ENCODE data around the gene HMGCL.
"Not testable (repeated sequence)": the region's sequence is repeated elsewhere in the genome, so short reads cannot be mapped to it uniquely, and the experiment has no call there.

HMGCL gene

DNA sequence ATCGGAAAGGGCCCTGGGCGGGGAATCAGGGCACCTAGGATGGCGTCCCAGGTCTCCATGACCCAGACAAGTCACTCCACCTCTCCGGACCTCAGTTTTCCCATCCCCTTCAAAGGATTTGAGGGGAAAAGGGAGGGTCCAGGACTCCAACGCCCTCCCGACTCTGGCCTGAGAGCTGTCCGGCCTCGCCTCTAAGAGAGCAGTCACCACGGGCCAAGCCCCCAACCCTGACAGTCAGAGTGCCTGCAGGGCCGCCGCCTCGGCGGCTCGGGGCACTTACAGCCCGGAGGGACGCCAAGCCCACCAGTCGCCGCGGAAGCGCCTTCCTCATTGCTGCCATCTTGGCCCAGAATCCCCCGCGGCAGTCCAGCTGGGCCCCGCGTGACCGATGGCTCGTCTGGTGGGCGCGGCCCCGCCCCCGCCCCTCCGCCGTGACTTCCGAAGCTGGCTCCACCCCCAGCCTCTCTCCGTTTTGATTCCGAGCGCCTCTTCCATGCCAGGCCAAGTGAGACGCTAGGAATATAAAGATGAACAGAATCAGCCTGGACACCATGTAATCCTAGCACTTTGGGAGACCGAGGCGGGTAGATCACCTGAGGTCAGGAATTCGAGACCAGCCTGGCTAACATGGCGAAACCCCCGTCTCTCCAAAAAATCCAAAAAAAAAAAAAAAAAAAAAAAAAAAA, at the start of gene HMGCL:
TSS of gene HMGCL (minus strand) at position 354 of the 686 bp plus-strand sequence. CDS start at position 340, 14 bp downstream.
- peak; percentile 90 for DNase-seq (ENCODE audit: low spot score)

DNA sequence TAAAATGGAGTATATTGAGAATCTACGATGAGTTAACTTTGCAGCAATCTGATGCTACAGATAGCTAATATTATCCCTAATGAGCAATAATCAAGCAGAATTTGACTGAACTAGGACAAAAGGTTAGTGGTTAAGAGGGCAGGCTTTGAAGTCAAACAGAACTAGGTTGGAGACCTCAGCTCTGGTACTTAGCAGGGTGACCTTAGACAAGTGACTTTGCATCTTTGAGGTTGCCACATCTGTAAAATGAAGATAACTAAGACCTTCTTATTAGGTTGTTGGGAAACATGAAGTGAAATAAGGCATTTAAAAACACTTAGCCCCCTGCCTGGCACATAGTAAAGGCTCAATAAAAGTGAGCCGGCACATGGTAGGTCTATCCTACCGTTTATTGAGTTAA, 47.2 kb upstream of the HMGCL start:
- DNase-seq (ENCODE audit: low spot score), result no peak

DNA sequence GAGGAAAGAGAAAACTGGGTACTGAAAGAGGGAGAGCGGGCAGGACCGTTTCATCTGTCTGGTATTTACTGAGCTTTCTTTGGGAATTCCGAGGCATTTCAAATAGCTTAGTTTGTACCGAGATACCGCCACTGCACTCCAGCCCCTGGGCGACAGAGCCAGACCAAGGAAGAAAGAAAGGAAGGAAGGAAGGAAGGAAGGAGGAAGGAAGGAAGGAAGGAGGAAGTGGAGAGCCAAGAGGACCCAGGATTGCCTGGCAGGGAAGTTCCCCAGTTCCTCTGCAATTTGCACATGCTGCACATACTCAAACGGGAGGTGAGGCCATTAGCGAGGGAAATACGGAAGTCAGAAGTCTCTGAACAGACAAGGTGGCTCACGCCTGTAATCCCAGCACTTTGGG, 43.8 kb upstream of the HMGCL start:
- no peak for DNase-seq (ENCODE audit: low spot score)

DNA sequence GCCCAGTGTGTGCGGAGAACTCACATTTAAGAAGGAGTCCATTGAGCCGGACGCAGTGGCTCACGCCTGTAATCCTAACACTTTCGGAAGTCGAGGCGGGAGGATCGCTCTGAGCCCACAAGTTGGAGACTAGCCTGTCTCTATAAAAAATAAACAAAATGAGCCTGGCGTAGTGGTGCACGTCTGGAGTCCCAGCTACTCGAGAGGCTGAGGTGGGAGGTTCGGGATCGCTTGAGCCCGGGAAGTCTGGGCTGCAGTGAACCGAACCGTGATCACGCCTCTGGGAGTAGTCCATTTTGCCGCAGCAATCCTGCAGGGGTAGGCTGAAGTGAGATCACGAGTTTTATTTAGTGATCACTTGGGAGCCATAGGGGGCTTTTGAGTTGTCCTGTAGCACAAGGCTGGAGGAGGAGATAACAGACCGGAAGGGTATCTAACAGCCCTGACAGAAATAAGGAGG, 43.4 kb upstream of the HMGCL start:
- no peak for DNase-seq (ENCODE audit: low spot score)

DNA sequence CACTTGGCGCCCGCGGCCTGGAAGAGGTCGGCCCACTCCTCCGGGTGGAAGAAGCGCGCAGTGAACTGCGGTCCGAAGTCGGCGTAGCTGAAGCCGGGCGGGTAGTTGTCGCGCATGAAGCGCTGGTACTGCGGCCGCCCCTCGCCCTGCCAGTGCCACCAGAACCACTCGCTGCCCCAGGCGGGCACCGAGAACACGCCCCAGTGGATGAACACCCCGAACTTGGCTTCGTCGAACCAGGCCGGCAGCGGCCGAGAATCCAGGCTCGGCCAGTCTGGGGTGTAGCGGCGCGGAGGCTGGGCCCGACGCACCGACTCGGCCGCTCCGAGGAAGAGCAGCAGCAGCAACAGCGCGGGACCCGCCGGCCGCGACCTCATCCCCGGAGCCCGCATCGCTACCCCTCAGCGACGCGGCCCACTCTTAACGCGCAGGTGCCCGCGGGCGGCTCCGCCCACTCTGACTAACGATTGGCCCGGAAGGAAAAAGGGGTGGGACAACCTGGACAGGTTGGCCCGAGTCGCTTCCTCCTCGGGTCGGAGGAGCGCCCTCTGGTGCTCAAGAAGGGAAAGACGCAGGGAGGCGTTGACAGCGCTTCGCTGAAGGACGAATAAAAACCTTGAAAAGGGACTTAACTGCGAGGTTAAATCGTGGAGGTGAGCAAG, 42.8 kb upstream of the HMGCL start, which contains the start of gene FUCA1:
TSS of gene FUCA1 (minus strand) at position 396 of the 662 bp plus-strand sequence. CDS start at position 392, 4 bp downstream.
- DNase-seq (ENCODE audit: low spot score), result peak; percentile 95

DNA sequence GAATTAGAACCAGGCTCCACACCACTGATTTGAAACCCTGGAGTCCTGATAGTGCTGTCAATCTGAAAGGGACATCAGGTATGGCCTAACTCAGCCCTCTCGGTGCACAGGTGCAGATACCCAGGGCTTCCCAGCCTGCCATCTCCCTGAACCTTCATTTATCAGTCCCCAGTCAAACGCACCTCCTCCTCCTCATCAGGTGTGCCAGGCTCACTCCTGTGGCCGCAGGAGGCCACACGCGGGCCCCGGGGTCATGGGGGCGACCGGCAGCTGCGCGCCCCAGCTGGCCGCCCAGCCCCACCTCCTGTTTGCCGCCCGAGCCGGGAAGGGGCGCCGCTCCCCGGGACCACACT, 42.3 kb upstream of the HMGCL start:
- DNase-seq (ENCODE audit: low spot score), result peak; percentile 6

DNA sequence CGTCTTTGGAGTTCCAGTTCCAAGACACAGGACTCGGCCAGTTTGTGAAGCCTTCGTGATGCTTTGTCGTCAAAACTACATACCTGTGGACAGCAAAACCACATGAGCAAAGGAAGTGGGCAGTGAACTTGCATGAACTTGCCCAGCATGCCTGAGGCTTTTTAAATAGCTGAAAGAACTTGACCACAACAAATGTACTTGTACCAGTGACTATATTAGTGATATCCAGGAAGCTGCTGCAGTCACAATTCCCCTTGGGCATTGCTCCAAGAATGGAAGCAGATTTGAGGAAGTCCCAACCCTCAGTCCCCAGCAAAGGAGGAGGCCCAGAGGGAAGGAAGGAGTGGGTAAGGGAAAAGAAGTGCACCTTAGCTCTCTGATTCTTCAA, 40.3 kb upstream of the HMGCL start:
- no peak for DNase-seq (ENCODE audit: low spot score)

DNA sequence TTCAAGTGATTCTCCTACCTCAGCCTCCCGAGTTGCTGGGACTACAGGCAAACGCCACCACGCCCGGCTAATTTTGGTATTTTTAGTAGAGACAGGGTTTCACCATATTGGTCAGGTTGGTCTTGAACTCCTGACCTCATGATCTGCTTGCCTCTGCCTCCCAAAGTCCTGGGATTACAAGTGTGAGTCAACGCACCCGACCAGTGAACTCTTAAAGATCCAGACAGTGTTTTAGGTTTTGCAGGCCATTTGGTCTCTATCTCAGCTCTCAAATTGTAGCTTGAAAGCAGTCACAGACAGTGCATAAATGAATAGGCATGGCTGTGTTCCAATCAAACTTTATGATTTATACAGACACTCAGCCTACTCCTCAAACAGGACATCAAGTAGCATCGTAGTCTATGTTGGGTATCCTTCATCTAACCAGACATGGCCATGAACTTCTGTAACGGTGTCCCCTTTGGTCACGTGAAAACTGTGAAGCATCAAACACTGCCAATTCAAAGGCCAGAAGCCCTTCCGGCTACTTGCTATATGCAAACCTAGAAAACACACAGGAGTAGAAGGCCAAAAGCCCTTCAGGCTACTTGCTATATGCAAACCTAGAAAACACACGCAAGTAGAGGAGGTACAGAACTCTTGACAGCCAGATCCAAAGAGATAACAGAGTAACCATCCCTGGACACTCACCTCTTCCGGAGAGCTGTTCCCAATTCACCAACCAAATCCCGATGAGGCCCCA, 39.7 kb upstream of the HMGCL start:
- no peak for DNase-seq (ENCODE audit: low spot score)

DNA sequence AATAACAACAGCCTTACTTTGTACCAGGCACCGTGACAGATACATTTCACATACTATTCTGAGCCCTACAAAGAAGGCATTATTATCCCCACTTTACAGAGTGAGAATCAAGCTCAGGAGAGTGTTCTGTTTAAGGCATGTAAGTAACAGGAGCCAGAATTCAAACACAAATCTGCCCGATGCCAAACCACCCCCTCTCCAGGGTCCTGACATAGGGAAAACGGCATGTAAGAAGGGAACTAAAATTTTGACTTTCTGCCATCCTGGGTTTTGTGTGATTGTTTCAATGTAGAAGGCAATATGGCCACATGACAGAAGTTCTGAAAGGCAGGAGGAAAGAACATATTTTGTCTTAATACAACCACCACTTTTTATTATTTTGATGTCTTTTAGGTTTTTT, 37.4 kb upstream of the HMGCL start:
- no peak for DNase-seq (ENCODE audit: low spot score)

DNA sequence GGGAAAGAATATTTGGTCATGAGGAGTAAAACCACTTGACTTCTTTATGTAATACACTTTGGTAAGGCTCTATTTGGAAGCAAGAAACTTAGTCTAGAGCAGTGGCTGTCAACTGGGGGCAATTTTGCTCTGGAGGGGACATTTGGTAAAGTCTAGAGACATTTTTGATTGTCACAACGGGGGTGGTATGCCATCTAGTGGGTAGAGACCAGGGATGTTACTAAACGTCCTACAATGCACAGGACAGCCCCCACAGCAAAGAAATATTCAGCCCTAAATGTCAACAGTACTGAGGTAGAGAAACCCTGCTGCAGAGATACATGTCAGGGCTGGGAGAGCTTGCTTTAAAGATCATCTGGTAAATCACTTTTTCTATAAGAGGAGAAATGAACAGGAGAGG, 29.3 kb upstream of the HMGCL start:
- DNase-seq (ENCODE audit: low spot score), result no peak

DNA sequence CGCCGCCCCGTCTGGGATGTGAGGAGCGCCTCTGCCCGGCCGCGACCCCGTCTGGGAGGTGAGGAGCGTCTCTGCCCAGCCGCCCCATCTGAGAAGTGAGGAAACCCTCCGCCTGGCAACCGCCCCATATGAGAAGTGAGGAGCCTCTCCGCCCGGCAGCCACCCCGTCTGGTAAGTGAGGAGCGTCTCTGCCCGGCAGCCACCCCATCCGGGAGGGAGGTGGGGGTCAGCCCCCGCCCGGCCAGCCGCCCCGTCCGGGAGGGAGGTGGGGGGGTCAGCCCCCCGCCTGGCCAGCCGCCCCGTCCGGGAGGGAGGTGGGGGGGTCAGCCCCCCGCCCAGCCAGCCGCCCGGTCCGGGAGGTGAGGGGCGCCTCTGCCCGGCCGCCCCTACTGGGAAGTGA, 27.9 kb upstream of the HMGCL start:
- DNase-seq (ENCODE audit: low spot score), result not testable (repeated sequence)

DNA sequence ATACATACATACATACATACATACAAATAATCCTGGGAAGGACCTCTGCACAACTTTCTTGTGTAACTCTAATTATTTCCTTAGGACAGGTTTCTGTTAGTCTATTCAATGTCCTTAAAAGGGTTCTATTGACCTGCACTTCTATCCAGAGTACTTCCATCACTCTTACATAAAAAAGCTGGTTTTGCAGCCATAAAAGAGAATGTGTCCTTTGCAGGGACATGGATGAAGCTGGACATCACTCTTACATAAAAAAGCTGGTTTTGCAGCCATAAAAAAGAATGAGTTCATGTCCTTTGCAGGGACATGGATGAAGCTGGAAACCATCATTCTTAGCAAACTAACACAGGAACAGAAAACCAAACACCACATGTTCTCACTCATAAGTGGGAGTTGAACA, 26.2 kb upstream of the HMGCL start:
- not testable (repeated sequence) for DNase-seq (ENCODE audit: low spot score)

DNA sequence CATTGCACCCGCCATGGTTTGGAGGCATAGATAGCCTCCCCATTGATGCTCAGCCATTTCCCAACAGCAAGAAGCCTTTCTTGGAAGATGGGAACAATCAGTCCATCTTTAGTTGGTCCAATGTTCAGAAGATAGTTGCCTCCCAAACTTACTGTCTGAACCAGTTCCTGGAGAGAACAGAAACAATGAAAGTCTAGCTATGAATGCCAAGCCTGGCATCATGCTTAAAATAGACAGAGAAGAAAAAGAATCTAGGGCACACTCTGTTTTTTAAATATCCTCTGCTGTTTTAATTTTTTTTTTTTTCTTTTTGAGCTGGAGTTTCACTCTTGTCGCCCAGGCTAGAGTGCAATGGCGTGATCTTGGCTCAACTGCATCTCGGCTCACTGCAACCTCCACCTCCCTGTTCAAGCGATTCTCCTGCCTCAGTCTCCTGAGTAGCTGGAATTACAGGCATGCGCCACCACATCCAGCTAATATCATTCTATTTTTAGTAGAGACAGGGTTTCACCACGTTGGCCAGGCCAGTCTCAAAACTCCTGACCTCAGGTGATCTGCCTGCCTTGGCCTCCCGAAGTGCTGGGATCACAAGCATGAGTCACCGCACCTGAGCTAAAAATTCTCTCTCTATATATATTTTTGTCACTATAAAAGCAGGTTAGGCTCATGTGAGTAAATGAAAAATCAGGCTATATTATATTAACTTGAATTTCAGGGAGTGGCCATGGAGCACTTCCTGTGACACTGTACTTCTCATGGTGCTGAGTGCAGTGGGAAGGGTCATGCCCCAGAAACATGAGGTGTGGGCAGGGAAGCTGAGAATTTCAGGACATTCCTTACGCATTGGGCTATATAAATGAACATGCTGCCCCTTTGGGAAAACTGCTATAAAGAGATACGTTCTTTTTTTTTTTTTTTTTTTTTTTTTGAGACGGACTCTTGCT, 23.7 kb upstream of the HMGCL start:
- DNase-seq (ENCODE audit: low spot score), result no peak

DNA sequence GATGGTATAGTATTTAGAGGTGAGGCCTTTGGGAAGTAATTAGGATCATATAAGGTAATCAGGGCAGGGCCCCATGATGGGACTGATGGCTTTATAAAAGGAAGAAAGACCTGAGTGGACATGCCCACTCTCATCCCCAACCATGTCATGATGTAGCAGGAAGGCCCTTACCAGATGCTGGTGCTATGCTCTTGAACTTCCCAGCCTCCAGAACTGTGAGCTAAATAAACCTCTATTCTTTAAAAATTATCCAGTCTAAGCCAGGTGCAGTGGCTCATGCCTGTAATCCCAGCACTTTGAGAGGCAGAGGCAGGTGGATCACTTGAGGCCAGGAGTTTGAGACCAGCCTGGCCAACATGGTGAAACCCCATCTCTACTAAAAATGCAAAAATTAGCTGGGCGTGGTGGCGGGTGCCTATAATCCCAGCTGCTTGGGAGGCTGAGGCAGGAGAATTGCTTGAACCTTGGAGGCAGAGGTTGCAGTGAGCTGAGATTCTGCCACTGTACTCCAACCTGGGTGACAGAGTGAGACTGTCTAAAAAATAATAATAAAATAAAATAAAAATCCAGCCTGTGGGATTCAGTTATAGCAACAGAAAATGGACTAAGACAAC, 22.4 kb upstream of the HMGCL start:
- DNase-seq (ENCODE audit: low spot score), result not testable (repeated sequence)

DNA sequence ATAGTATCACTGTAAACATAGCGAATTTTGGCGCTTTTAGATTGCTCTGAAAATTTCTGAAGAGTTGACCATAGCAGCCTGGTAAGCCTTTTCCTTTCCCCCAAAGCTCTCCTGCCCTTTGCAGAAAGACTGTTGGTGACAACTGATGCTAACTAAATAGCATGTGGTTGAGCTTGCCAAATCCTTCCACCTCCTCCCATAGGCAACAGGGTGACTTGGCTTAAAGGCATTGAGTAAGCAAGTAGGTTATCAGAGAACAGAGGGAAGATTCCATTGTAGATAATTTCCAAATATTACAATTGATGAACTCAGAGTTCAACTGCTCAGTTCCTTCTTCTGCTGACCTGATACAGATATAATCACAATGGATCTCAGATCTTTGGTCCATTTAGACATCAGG, 19.9 kb upstream of the HMGCL start:
- DNase-seq (ENCODE audit: low spot score), result no peak

DNA sequence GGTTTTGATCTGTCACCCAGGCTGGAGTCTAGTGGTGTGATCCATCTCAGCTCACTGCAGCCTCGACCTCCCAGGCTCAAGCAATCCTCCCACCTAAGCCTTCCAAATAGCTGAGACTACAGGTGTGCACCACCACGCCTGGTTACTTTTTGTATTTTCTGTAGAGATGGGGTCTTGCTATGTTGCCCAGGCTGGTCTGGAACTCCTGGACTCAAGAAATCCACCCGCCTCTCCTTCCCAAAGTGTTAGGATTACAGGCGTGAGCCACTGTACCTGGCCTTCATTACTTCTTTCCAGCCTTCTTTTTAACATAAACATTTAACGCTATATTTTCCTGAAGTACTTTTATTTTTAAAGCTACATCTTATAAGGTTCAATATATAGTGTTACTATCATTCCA, 18.4 kb upstream of the HMGCL start:
- DNase-seq (ENCODE audit: low spot score), result no peak

DNA sequence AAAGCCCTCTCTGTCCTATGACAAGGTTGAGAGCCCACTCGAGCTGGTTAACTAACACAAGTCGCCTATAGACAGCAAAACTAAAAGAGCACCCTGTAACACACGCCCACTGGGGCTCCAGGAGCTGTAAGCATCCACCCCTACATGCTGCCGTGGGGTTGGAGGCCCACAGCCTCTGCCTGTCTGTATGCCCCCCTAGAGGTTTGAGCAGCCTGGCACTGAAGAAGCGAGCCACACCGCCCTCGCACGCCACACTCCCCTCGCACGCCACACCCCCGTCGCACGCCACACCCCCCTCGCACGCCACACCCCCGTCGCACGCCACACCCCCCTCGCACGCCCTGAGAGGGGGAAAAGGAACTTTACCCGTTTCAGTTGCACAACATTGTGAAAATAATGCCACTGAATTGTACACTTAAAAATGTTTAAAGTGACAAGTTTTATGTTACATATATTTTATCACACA, 13.2 kb upstream of the HMGCL start:
- DNase-seq (ENCODE audit: low spot score), result no peak

DNA sequence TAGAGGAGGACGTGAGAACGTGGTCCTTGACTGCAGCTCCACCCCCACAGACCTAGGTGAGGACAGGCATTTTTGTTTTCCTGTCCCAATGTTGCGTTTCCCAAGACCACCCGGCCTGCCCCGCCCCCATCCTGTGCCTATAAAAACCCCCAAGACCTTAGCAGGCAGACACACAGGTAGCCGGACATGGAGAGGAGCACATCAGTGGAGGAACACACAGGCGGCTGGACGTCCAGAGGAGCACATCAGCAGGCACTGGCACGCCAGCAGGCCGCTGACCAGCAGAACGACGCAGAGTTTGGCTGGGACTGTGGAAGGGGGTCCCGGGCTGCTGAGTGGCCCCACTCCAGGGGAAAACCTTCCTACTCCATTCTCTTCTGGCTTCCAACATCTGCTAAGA, 12.7 kb upstream of the HMGCL start:
- DNase-seq (ENCODE audit: low spot score), result no peak

DNA sequence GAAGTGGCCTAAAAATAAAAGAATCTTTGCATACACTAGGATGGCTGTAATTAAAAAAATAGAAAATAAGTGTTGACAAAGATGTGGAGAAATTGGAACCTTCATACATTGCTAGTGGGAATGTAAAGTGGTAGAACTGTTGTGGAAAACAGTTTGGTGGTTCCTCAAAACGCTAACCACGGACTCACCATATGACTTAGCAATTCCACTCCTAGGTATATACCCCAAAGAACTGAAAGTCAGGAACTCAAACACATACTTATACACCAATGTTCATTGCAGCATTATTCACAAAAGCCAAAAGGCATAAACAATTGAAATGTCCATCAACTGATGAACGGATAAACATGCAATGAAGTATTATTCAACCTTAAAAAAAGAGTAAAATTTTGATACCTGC, 10.8 kb upstream of the HMGCL start:
- DNase-seq (ENCODE audit: low spot score), result no peak

DNA sequence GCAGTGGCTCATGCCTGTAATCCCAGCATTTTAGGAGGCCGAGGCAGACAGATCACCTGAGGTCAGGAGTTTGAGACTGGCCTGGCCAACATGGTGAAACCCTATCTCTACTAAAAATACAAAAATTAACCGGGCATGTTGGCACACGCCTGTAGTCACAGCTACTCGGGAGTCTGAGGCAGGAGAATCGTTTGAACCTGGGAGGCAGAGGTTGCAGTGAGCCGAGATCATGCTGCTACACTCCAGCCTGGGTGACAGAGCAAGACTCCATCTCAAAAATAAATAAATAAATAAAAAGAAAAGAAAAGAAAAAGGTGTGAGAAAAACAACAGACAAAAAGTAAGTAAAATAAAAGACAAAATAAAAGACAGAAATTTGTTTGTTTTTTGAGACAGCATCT, 8.9 kb upstream of the HMGCL start:
- DNase-seq (ENCODE audit: low spot score), result not testable (repeated sequence)

DNA sequence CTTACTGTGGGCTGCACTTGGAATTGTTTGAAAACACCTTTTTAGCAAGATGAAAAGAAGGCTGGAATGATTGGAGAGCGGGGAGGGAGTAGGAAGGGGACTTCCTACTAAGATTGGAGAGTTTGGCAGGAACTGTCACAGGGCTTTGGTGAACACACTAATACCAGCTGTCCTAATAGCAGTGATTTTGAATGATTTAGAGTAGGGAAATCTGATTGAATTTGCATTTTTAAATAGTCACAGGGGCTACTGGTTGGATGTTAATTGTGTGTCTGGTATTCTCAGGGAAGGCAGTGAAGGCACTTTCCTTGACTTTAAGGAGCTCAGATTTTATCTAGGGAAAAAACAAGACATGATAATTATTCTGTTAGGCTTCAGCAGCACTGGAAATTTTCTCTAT, 2.5 kb upstream of the HMGCL start:
- DNase-seq (ENCODE audit: low spot score), result no peak
